Measurements from ENCODE around the gene MYBPC3. TPM values are rescaled to one million over a fixed set of nuclear protein-coding genes. Genes with fewer than 3 reads are reported as not detected.

Gene MYBPC3
- total and polyA plus RNA-seq, 2 donors (not counting 3 experiments of a cell fraction or from before 2014, with no cell fraction given): not detected

DNA sequence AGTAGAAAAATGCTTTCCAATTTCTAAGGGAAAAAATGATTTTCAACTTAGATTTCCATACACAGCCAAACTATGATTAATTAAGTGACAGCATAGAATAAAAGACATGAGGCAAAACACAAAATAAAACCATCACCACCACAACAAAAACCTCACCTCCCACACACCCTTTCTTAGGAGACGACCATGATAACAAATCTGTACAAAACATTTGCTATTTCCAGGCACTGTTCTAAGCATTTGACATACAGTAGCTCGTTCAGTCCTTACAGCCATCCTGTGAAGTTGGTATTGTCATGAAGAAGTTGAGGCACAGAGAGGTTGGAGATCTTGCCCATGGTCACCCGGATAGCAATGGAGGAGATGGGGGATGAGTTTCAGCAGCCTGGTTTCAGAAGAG, 17.2 kb upstream of the MYBPC3 start:
- no TSS peak for BruUV-seq (replicated peaks)
- intact Hi-C loops (cut with micrococcal nuclease): no loop called here
- H3K4me1 ChIP-seq (ENCODE audit: control insufficient read depth, extremely low read depth, insufficient read depth, low read length): peaks cover 7% of the 10 kb centered on the region
- no peak for DNase-seq (ENCODE audit: low read depth, low spot score)
- peaks cover 2 to 4% of the 10 kb centered on the region in 2 experiments for H3K27me3 ChIP-seq (ENCODE audit: control insufficient read depth in 2 of 2, insufficient read depth in 2 of 2, low read length in 2 of 2)
- dilution Hi-C loops (cut with MboI; ENCODE audit: extremely low pct_ligation_motif_present, low sequenced_read_pairs): no loop called here
- no peak for FAIRE-seq
- ChIA-PET CTCF (interaction anchor here (0.7 to 1.5 kb wide), 5 partner anchors 15 to 43 kb away, joined by 3 to 5 read pairs (median 4); no protein-coding TSS in a partner anchor), POLR2A (no interaction called here)
- no peaks in the 10 kb centered on the region for H3K79me2 ChIP-seq (ENCODE audit: control insufficient read depth, insufficient read depth, low read length)
- H3K36me3 ChIP-seq (ENCODE audit: control insufficient read depth in 2 of 2, extremely low read depth in 1 of 2, insufficient read depth in 2 of 2, low read length in 2 of 2): no peaks in the 10 kb centered on the region
- no peaks in the 10 kb centered on the region for H4K20me1 ChIP-seq (replicated peaks; ENCODE audit: control insufficient read depth, extremely low read depth, insufficient read depth, low read length)
- no peak overlapping the region for H3K9ac ChIP-seq (replicated peaks; ENCODE audit: extremely low read depth, insufficient read depth, low read length)
- H3K4me3 ChIP-seq (replicated peaks in 1 of 3; ENCODE audit: insufficient read depth in 1 of 3, low read depth in 1 of 3, low read length in 3 of 3): no peak overlapping the region
- no peak overlapping the region for H2AFZ ChIP-seq (ENCODE audit: low read depth, low read length)
- H3K9me3 ChIP-seq (replicated peaks; ENCODE audit: control insufficient read depth, insufficient read depth, low read length): no peaks in the 10 kb centered on the region
- TF ChIP-seq, protein P1, sequence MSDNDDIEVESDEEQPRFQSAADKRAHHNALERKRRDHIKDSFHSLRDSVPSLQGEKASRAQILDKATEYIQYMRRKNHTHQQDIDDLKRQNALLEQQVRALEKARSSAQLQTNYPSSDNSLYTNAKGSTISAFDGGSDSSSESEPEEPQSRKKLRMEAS (IDR thresholded peaks at IDR 0.05; ENCODE audit: insufficient read depth, insufficient read length): no peak
- no peak for TF ChIP-seq EZH2 (IDR thresholded peaks at IDR 0.05; ENCODE audit: borderline replicate concordance, low read depth, low read length, severe bottlenecking)
- H3K27ac ChIP-seq (ENCODE audit: insufficient read depth, low read depth, low read length): no peak overlapping the region
- H3K9me1 ChIP-seq (replicated peaks; ENCODE audit: control insufficient read depth, extremely low read depth, insufficient read depth, low read length): no peaks in the 10 kb centered on the region
- H3K4me2 ChIP-seq (ENCODE audit: insufficient read depth, low read length): no peak overlapping the region

DNA sequence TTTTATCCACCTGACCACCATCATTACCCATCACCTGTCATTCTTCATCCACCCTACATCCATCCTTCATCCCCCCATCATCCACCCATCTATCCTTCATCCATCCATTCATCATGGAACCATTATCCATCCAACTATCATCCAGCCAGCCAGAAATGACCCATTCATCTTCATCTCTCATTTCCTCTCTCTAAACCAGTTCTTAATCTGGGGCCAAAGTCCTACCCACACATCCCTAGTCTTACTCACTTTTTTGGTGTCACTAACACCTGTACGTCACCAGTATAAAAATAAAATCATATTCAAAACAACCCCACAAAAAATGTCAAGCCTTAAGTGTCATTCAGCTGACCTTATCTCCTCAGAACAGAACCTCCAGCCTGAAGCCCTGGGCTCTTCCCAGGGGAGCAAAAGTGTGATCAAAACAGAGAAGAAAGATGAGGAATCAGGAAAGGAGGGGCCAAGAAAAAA, 13.6 kb upstream of the MYBPC3 start:
- Histone ChIP-seq H4K20me1 (replicated peaks; ENCODE audit: control insufficient read depth, extremely low read depth, insufficient read depth, low read length) (no peaks in the 10 kb centered on the region), H3K27me3 (ENCODE audit: control insufficient read depth in 2 of 2, insufficient read depth in 2 of 2, low read length in 2 of 2) (peaks cover 2 to 4% of the 10 kb centered on the region in 2 experiments), H3K4me3 (replicated peaks in 1 of 3; ENCODE audit: insufficient read depth in 1 of 3, low read depth in 1 of 3, low read length in 3 of 3) (no peak overlapping the region), H3K9ac (replicated peaks; ENCODE audit: extremely low read depth, insufficient read depth, low read length) (no peak overlapping the region), H3K27ac (ENCODE audit: insufficient read depth, low read depth, low read length) (no peak overlapping the region), H3K9me3 (replicated peaks; ENCODE audit: control insufficient read depth, insufficient read depth, low read length) (no peaks in the 10 kb centered on the region), H3K36me3 (ENCODE audit: control insufficient read depth in 2 of 2, extremely low read depth in 1 of 2, insufficient read depth in 2 of 2, low read length in 2 of 2) (no peaks in the 10 kb centered on the region), H3K9me1 (replicated peaks; ENCODE audit: control insufficient read depth, extremely low read depth, insufficient read depth, low read length) (no peaks in the 10 kb centered on the region), H3K79me2 (ENCODE audit: control insufficient read depth, insufficient read depth, low read length) (no peaks in the 10 kb centered on the region), H2AFZ (ENCODE audit: low read depth, low read length) (no peak overlapping the region), H3K4me1 (ENCODE audit: control insufficient read depth, extremely low read depth, insufficient read depth, low read length) (no peaks in the 10 kb centered on the region), H3K4me2 (ENCODE audit: insufficient read depth, low read length) (no peak overlapping the region)
- POLR2A ChIA-PET: no interaction called here
- dilution Hi-C loops (cut with MboI; ENCODE audit: extremely low pct_ligation_motif_present, low sequenced_read_pairs) (no loop called here), intact Hi-C loops (cut with micrococcal nuclease) (no loop called here)
- no peak for TF ChIP-seq GATA2 (IDR thresholded peaks at IDR 0.05; ENCODE audit: insufficient read depth, insufficient read length, low read depth, low read length)
- TF ChIP-seq, protein P2, sequence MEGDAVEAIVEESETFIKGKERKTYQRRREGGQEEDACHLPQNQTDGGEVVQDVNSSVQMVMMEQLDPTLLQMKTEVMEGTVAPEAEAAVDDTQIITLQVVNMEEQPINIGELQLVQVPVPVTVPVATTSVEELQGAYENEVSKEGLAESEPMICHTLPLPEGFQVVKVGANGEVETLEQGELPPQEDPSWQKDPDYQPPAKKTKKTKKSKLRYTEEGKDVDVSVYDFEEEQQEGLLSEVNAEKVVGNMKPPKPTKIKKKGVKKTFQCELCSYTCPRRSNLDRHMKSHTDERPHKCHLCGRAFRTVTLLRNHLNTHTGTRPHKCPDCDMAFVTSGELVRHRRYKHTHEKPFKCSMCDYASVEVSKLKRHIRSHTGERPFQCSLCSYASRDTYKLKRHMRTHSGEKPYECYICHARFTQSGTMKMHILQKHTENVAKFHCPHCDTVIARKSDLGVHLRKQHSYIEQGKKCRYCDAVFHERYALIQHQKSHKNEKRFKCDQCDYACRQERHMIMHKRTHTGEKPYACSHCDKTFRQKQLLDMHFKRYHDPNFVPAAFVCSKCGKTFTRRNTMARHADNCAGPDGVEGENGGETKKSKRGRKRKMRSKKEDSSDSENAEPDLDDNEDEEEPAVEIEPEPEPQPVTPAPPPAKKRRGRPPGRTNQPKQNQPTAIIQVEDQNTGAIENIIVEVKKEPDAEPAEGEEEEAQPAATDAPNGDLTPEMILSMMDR (IDR thresholded peaks at IDR 0.05; ENCODE audit: extremely low read depth in 1 of 2, insufficient read depth in 1 of 2, low read depth in 1 of 2, low read length in 2 of 2): no peak
- no peak for TF ChIP-seq MYC (IDR thresholded peaks at IDR 0.05; ENCODE audit: low read depth, low read length)
- no peak for TF ChIP-seq EZH2 (IDR thresholded peaks at IDR 0.05; ENCODE audit: borderline replicate concordance, low read depth, low read length, severe bottlenecking)
- TF ChIP-seq, protein P1 (IDR thresholded peaks at IDR 0.05; ENCODE audit: insufficient read depth, insufficient read length): no peak
- CTCF ChIA-PET: no interaction called here
- BruUV-seq (replicated peaks): no TSS peak
- FAIRE-seq (no peak), DNase-seq (ENCODE audit: low read depth, low spot score) (no peak)

All from endothelial cell of umbilical vein (primary cell).